Activated naive CD4-positive, alpha-beta T cell treated with Interleukin-2 at 50 U/mL for 16 hours (primary cell): ENCODE results near the gene SIK3.
"Not testable (repeated sequence)": the region's sequence is repeated elsewhere in the genome, so short reads cannot be mapped to it uniquely, and the experiment has no call there.

Experiments
- DNase-seq: peaks from one replicate; pipeline ENCODE4 v3.0.0-alpha.2; 2020

The SIK3 gene

DNA sequence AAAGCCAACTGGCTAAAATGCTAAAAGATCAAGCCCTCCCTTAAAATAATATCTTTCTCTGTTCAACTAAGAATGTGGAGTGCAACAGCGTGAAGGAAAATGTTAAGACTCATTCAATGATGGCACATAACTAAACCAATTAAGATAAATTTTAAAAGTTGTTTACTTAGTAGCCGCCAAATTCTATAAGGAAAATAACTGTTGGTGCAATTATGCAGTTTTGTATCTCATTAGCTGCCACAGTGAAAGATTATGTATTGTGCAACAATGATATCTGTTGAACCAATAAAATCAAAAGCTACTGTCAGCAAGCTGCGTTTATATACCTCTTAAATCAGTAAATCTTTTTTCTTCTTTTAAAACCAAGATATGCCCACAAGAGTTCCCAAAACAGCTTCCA, 55.5 kb downstream of the SIK3 start:
- DNase-seq: no peak

- peak; percentile 47 for DNase-seq
These were observed 58.3 kb downstream of the SIK3 start for GRCh38 chr11:117039900-117040299.

GRCh38 chr11:117039270-117039669, 59.0 kb downstream of the SIK3 start:
- DNase-seq: no peak

GRCh38 chr11:117037975-117038350, 60.3 kb downstream of the SIK3 start:
- DNase-seq: no peak

GRCh38 chr11:117037279-117037974, 60.8 kb downstream of the SIK3 start:
- DNase-seq: no peak

DNA sequence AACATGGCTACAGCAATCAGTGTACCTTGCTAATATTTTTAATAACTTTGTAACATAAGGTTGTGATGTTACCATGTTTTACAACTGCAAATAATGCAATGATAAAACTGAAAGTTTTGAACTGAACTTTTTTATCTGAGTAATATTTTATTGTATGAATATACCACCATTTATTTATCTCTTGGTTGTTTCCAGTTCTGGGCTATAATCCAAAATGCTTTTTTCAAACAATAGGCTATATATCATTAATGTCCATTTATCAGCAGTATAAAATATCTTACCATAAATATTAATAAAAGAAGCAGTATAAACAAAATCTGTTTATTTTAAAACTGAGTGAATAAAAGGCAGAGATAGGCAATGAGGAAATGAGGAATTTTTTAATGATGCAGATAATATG, 63.3 kb downstream of the SIK3 start:
- no peak for DNase-seq

DNA sequence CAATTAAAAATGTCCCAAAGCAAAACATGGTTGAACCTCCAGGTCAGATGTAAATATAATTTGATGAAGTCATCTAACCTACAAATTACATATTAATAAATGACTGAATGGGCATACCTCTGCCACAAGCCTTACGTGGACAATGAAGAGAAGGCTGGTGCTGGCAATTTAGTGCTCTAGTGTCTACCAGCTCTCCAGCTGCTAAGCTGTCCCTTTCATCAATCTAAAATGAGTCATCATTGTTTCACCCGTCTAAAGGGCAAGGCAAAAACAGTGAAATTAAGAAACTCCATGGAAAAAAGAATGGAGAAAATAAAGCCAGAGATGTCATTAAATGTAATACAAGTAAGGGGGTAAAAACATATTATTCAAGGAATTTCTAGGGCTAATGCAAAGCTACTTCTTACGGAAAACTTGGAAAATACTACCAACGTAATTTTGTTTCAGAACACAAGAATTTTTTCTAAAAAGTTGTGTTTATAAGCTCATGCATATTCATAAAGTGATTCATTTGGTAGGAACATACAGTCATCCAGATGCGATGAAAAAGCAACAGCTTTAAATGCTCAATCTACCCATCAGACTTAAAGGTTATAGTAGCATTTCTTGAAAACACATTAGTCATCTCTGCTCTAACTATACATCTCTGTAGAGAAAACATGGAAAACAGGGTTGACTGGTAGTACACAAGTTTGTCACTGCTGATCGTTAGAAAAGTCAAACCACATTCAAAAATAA, 71.5 kb downstream of the SIK3 start:
- DNase-seq: no peak

DNA sequence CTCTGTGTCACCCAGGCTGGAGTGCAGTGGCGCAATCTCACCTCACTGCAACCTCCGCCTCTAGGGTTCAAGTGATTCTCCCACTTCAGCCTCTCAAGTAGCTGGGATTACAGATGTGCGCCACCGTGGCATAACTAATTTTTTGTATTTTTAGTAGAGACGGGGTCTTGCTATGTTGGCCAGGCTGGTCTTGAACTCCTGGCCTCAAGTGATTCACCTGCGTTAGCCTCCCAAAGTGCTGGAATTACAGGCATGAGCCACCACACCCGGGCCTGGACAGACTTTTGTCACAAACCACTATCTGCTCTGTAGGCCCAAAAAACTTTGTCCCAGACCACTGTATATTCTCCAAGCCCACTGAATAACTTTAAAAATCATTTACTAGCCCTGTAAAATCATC, 74.5 kb downstream of the SIK3 start:
- not testable (repeated sequence) for DNase-seq

- DNase-seq: no peak
These were observed 75.0 kb downstream of the SIK3 start for GRCh38 chr11:117023178-117023577.

DNA sequence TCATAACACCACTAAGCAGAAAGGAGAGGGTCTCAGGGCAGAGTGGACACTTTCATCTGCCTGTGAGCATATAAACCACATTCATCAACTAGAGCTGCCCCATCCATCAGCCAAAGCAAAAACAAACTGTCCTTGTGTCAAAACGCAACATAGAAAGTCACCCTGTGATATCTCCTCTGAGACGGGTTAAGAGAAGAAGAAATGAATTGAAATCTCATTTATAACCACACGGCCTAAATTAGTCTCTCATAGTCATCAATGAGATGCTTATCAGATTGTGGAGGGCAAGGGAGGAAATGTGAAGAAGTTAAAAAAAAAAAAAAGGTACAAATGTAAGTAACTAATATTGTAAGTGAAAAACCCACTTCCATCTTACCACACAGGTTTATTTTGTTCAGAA, 75.7 kb downstream of the SIK3 start:
- no peak for DNase-seq

- peak; percentile 32 for DNase-seq
These were observed 77.2 kb downstream of the SIK3 start for GRCh38 chr11:117020869-117021564.

DNA sequence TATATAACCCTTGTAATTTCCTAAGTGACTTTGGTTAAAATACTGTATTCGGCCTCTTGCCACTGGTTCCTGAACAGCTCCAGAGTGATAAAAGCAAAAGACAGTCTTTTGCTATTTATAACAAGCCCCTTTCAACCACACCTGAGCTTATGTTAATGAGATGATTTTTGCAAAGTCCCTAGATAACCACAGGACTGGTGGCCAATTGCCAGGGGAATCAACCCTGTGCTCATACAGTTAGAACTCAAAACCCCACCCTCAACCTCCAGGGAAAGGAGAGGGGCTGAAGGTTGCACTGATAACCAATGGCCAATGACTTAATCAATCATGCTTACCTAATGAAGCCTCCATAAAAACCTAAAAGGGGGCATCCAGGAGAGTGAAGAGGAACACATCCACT, 77.9 kb downstream of the SIK3 start:
- DNase-seq: peak; percentile 46

- DNase-seq: no peak
These were observed 78.4 kb downstream of the SIK3 start for GRCh38 chr11:117019871-117020270.

- DNase-seq: no peak
These were observed 80.8 kb downstream of the SIK3 start for GRCh38 chr11:117017456-117017855.

DNA sequence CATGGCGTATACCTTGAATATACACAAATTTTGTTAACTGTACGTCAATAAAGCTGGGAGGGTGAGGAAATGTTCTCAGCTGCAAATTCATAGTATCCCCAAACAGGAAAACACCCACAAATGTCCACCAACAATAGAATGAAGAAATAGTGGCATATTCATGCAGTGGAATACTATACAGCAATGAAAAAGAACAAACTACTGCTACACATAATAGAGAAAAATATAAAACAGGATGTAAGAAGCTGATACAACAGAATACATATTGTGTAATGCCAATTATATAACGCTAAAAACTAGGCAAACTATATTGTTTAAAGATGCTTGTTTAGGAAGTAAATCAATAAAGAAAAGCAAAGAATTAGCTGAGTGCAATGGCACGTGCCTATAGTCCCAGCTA, 81.5 kb downstream of the SIK3 start:
- no peak for DNase-seq

GRCh38 chr11:117016246-117016645, 82.0 kb downstream of the SIK3 start:
- DNase-seq: no peak

GRCh38 chr11:117011541-117011898, 86.7 kb downstream of the SIK3 start:
- DNase-seq: peak; percentile 38

GRCh38 chr11:117010808-117011540, 87.3 kb downstream of the SIK3 start:
- DNase-seq: no peak

GRCh38 chr11:117009905-117010605, 88.2 kb downstream of the SIK3 start:
- DNase-seq: no peak

- DNase-seq: no peak
These were observed 92.5 kb downstream of the SIK3 start for GRCh38 chr11:117005758-117006157.

GRCh38 chr11:117002639-117003299, 95.5 kb downstream of the SIK3 start:
- no peak for DNase-seq
